ENCODE data around the gene NT5C3B.
"Not testable (repeated sequence)": the region's sequence is repeated elsewhere in the genome, so short reads cannot be mapped to it uniquely, and the experiment has no call there.

Gene NT5C3B

DNA sequence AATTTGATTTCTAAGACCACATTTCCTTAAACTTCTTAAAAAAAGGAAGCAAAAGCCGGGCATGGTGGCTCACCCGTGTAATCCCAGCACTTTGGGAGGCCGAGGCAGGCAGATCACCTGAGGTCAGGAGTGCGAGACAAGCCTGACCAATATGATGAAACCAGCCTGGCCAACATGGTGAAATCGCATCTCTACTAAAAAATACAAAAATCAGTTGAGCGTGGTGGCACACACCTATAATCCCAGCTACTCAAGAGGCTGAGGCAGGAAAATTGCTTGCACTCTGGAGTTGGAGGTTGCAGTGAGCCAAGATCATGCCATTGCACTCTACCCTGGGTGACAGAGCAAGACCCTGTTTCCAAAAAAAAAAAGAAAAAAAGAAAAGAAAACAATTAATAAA is 4.7 kb upstream of the NT5C3B start:
- in situ Hi-C loops (cut with MboI; ENCODE audit: low sequenced_read_pairs): not testable (repeated sequence)

DNA sequence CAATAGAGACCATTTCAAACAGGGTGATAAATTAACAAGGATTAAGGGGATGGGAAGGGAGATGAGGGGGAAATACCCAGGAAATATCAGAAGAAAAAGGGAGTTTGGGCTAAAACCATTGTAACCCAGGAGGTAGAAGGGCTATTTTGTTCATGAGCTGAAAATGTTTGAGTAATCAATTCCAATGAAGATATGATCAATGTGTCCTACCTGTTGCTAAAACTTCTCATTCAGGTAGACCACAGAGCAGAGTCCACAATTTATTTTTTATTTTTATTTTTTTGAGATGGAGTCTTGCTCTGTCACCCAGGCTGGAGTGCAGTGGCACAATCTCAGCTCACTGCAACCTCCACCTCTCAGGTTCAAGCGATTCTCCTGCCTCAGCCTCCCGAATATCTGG is 3.4 kb upstream of the NT5C3B start:
- in situ Hi-C loops (cut with MboI; ENCODE audit: low sequenced_read_pairs): not testable (repeated sequence)

DNA sequence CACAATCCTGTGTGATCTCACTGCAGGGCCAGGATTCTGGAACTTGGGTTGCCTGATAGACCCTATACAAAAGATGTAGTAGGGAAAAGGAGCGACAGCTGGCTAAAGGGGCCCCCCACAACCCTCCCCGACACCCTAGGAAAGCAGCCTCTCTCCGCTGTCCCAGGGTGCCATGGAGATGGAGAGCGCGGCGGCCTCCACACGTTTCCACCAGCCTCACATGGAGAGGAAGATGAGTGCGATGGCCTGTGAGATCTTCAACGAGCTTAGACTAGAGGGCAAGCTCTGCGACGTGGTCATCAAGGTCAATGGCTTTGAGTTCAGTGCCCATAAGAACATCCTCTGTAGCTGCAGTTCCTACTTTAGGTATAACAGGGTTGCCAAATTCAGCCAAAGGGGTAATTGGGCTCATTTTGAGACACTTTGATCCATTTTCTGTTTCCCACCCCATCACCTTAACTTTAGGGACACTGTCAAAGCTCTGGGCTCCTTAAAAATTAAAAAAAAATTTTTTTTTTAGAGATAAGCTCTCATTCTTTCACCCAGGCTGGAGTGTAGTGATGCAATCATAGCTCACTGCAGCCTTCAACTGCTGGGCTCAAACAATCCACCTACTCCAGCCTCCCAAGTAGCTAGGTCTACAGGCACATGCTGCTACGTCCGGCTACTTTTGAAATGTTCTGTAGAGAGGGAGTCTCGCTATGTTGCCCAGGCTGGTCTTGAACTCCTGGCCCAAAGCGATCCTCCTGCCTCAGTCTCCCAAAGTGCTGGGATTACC is 1.9 kb upstream of the NT5C3B start, which contains the start of gene KLHL10:
Gene KLHL10, plus strand, starts transcription at position 65 of the 778 bp plus-strand sequence. Its CDS starts 108 bp downstream, at position 173.
- in situ Hi-C loops (cut with MboI; ENCODE audit: low sequenced_read_pairs): no loop called here

DNA sequence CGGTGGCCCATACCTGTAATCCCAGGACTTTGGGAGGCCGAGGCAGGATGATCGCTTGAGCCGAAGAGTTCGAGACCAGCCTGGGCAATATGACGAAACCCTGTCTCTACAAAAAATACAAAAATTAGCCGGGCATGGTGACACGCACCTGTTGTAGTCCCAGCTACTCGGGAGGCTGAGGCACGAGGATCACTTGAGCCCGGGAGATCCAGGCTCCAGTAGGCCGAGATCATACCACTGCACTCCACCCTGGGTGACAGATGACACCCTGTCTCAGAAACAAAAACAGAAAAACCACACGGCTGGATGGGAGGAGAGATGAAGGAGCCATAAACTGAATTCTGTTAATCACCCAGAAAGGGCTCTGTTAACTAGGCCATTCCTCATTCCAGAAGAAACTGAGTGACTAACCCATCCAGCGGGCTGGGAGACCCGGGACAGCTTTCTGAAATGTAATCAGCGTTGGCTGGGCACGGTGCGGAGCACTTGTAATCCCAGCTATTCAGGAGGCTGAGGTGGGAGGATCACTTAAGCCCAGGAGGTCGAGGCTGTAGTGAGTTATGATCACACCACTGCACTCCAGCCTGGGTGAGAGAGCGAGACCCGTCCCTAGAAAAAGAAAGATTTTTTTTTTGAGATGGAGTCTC is 641 bp upstream of the NT5C3B start:
- in situ Hi-C loops (cut with MboI; ENCODE audit: low sequenced_read_pairs): no loop called here

DNA sequence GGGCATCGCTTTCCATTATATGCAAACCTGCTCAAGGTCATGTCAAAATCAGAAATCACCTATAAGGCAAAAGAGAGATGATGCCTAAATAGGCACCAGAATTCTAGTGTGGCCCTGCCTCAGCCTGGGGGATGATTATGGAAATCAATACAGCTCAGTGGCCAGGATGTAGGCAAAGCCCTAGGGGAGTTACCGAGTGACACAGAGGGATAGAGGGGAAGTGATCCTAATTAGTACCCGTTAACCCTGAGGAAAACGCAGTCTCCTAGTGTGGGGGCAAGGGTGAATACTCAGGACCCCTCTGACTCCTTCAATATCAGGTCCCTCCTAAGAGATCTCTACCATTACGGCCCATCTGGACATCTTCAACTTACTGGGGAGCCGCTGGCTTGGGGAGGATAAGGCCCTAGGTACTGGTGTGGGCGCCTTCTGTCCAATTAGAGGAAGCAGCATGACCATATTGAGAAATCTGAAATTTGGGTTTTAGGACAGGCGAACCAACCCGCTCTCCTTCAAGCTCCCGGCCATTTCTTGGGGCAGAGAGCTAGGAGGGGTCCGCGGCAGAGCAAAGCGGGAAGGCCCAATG is 725 bp downstream of the NT5C3B start:
- in situ Hi-C loops (cut with MboI; ENCODE audit: low sequenced_read_pairs): no loop called here

DNA sequence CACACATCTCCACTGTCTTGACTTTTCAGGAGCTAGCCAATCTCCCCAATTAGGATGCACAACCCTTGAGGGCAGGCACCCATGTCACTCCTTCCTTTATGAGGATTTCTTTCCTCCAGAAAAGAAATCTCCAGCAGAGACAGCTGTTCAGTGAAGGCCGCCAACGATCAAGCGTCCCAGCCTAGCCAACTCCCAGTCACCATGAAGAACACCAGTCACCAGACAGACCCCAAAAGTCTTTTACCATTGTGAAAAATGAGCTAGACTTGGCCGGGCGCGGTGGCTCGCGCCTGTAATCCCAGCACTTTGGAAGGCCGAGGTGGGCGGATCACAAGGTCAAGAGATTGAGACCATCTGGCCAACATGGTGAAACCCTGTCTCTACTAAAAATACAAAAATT is 6.1 kb downstream of the NT5C3B start:
- in situ Hi-C loops (cut with MboI; ENCODE audit: low sequenced_read_pairs): not testable (repeated sequence)

DNA sequence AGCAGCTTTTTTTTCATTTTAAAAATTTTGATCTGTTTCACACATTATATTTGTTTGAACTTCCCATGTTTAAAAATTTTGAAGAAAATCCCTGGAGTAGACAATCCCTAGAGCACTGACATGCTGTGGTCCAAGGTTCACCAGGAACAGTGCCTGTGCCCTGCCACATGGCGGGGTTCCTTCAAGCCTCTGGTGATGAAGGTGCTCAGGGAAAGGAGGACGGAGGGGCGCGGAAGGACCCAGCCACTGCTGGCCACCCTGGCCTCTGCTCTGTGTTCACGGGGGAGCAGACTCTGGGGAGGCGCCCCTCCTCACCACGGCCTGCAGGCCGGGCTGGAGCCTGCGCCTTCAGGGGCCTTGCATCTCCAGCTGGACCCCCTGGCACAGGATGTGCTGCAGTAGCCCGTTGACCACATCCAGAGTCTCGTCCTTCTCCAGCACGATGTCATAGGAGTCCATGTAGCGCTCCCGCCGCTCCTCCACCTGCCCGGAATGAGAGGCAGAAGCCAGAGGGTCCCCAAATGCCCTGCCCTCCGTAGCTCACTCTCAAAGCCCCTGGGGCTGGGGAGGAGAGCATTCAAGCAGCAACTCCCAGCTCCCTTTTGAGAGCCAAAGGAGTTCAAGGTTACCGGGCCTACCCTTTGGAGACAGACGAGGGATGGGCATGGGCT is 10.7 kb downstream of the NT5C3B start:
- in situ Hi-C loops (cut with MboI; ENCODE audit: low sequenced_read_pairs): no loop called here

DNA sequence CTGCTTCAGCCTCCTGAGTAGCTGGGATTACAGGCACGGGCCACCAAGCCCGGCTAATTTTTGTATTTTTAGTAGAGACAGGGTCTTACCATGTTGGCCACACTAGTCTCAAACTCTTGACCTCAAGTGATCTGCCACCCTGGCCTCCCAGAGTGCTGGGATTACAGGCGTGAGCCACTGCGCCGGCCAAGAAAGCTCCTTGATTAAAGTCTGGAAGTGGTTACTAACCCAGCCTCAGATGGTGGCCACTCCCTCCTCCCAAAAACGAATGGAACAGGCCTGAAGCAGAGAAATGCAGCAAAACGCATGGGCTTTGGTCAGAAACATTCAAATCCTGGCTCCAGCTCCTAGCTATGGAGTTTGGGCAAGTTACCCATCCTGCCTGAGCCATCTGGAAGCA is 11.9 kb downstream of the NT5C3B start:
- in situ Hi-C loops (cut with MboI; ENCODE audit: low sequenced_read_pairs): no loop called here

DNA sequence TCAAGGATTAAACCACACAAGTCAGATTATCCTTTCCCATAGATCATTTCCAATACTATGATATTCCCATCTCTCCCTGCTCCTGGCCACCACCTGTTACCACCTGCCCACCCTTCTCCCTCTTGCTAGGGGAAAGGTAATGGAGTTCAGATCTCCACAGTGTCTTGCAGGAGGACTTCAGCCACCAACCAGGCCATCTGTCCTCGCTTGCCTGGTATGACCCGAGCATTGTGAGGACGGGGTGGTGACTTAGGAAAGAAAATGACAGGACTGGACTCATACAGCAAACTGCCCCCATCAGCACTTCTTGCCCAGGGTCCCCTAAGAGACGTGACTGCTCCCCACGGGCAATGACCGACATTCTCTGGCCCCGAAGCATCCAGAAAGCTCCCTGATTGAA is 12.5 kb downstream of the NT5C3B start:
- in situ Hi-C loops (cut with MboI; ENCODE audit: low sequenced_read_pairs): no loop called here

DNA sequence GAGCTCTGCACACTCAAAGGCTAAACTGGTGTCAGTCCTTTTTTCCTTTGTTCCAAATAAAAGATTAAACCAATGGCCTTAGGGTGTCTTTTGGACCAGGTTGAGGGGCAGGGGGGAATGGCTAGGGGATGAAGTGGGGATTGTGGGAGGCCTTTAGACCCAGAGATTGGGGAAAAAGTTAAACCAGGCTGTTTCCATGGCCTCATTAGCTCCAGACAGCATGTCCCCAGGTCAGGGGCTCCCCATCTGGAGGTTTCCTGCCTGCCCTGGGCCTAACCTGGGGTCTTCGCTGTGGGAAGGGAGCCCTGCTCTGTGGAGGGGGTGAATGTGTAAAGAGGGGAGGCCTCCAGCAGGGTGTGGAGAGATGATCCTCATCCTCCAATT is 12.9 kb downstream of the NT5C3B start:
- in situ Hi-C loops (cut with MboI; ENCODE audit: low sequenced_read_pairs): no loop called here

DNA sequence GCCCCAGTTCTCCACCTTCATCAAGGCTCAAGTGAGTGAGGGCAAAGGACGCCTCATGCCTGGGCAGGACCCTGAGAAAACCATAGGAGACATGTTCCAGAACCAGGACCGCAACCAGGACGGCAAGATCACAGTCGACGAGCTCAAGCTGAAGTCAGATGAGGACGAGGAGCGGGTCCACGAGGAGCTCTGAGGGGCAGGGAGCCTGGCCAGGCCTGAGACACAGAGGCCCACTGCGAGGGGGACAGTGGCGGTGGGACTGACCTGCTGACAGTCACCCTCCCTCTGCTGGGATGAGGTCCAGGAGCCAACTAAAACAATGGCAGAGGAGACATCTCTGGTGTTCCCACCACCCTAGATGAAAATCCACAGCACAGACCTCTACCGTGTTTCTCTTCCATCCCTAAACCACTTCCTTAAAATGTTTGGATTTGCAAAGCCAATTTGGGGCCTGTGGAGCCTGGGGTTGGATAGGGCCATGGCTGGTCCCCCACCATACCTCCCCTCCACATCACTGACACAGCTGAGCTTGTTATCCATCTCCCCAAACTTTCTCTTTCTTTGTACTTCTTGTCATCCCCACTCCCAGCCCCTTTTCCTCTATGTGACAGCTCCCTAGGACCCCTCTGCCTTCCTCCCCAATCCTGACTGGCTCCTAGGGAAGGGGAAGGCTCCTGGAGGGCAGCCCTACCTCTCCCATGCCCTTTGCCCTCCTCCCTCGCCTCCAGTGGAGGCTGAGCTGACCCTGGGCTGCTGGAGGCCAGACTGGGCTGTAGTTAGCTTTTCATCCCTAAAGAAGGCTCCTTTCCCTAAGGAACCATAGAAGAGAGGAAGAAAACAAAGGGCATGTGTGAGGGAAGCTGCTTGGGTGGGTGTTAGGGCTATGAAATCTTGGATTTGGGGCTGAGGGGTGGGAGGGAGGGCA is 13.6 kb downstream of the NT5C3B start:
- in situ Hi-C loops (cut with MboI; ENCODE audit: low sequenced_read_pairs): no loop called here

DNA sequence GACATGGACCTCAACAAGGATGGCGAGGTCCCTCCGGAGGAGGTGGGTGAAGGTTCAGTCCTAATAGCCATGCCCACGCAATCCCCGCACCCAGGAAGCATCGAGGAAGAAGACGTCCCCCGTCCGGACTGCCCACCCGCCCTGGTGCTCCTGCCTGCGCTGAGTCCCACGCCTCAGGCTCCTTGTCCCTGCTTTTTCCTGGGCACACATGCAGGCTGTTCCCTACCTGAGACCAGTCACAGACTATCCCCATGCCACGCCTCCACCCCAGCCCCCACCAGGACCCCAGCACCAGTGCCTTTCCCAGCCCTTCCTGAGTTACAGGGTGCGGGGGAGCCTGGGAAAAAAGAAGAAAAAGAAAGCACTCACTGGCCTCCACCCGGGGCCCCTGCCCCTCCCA is 14.3 kb downstream of the NT5C3B start:
- in situ Hi-C loops (cut with MboI; ENCODE audit: low sequenced_read_pairs): no loop called here

DNA sequence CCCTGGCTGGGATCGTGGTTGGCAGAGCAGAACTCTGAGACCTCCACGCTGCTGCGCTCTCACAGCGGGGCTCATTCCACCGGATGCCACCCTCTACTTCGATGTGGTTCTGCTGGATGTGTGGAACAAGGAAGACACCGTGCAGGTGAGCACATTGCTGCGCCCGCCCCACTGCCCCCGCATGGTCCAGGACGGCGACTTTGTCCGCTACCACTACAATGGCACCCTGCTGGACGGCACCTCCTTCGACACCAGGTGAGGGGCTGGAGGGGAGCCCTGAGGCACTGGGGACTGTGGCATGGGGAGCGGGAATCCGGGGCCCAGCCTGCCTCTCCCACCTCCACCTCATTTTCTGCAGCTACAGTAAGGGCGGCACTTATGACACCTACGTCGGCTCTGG is 18.0 kb downstream of the NT5C3B start:
- in situ Hi-C loops (cut with MboI; ENCODE audit: low sequenced_read_pairs): no loop called here

DNA sequence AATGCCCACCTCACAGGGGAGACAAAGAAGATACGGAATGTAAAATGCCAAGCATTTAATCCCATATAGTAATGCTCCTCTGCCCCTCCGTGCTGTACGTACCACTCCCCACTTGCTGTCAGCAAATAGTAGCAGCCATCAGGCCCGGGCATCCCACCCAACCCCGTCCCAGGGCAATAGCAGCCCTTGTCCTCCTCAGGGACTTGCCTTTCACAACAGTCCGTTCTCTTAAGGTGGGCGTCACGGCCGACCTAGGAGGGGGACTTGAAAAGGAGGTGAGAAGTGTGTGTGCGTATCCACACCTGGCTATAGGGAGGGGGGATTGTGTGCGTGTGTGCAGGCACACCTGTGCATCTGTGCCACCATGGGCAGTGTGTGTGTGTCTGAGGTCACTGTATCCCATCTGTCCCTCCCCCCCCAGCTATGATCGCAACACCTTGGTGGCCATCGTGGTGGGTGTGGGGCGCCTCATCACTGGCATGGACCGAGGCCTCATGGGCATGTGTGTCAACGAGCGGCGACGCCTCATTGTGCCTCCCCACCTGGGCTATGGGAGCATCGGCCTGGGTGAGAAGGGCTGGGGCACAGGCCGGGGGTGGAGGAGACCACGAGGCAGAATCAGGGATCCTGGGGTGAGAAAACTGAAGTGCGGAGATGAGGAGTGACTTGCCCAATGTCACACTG is 19.3 kb downstream of the NT5C3B start:
- in situ Hi-C loops (cut with MboI; ENCODE audit: low sequenced_read_pairs): no loop called here

DNA sequence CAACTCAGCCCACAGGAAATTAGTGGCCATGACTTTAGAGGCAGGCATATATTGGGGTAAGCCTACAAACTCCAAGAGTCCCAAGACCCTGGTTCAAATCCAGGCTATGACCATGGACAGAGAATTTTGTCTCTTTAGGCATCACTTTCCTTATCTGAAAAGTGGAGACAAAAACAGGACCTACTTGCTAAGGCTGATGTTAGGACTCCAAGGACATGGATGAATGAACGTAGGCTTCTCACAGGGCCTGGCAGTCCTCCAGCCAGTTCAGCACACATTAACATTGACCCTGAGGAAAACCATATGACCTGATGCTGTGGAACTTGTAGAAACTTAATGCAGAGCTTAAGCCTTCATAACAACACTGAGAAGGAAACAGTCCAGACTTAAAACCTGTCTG is 21.8 kb downstream of the NT5C3B start:
- in situ Hi-C loops (cut with MboI; ENCODE audit: low sequenced_read_pairs): no loop called here

DNA sequence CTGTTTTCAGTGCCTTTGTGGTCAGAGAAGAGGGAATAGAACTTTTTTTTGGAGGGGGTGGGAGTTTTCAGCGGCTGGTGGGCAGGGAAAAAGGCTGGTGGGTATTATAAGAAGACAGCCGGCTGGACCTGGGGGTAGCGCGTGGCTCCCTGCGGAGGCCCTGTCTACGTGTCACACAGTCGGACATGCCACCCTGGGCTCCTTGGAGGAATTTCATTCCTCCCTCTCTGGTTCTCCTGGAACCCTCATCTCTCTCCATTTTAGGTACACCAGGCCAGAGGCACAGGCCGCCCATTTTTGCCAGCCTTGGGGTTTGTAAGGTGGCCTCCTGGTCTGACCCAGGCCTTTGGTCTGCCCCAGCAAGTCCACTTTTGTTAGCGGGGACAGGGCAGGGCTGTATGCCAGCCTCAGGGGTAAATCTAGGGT is 22.3 kb downstream of the NT5C3B start:
- in situ Hi-C loops (cut with MboI; ENCODE audit: low sequenced_read_pairs): no loop called here

DNA sequence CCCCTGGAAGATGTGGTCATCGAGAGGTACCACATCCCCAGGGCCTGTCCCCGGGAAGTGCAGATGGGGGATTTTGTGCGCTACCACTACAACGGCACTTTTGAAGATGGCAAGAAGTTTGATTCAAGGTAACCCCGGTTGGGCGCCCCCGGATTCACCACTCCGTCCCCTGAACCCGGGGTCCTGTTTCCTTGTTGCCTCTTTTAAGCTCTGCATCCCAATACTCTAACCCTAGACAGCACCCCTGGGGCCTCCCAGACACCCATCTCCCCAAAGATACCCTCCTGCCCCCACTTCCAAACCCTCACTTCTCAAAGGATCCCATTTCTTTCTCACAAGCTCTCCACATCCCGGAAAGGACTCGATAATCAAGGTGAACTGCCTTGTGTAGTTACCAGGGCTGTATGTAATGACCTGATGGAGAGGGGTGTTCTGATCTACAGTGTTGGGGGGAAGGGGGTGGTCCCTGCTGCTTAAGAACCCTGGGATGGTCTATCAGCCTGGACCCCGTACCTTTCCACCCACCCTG is 22.8 kb downstream of the NT5C3B start:
- in situ Hi-C loops (cut with MboI; ENCODE audit: low sequenced_read_pairs): no loop called here

DNA sequence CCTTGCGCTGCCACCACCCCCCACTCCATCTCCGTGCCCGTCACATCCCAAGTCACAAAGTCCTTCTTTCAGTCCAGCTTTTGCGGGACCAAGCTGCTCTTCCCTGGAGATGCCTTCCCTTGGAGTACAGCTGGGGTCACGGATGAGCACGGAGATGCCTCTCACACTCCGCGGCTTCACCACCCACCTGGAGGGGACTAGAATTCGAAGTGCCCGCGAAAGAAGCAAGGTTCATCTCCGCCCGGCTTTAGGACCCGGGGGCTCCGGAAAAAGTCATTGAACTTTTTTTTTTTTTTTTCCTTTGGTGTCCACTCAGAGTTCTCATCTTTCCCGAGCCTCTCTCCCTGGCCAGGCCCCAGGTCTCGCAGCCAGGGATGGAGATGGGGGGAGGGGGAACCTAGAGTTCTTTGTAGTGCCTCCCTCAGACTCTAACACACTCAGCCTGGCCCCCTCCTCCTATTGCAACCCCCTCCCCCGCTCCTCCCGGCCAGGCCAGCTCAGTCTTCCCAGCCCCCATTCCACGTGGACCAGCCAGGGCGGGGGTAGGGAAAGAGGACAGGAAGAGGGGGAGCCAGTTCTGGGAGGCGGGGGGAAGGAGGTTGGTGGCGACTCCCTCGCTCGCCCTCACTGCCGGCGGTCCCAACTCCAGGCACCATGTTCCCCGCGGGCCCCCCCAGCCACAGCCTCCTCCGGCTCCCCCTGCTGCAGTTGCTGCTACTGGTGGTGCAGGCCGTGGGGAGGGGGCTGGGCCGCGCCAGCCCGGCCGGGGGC is 23.5 kb downstream of the NT5C3B start, which contains the start of gene FKBP10:
Gene FKBP10, plus strand, starts transcription at position 624 of the 771 bp plus-strand sequence. Its CDS starts 31 bp downstream, at position 655.
- in situ Hi-C loops (cut with MboI; ENCODE audit: low sequenced_read_pairs): no loop called here
